GM18951 (cell line): ENCODE results near the gene FBP1.

Experiments used
- POLR2A ChIP-seq: IDR thresholded peaks from 4 replicates; pipeline ENCODE4 v1.6.1; 2011; ENCODE audit warnings: mild to moderate bottlenecking; ENCODE audit not compliant: insufficient read length, insufficient read depth; ENCODE audit errors: extremely low read depth
- in situ Hi-C: fragments of 300-500 bp; cut with MboI; formaldehyde crosslinking; loops from one replicate; pipeline ENCODE4 v1.12.0; 2022; ENCODE audit warnings: low sequenced_read_pairs, mixed read lengths, inconsistent platforms; ENCODE audit not compliant: unreplicated experiment

FBP1 gene

GRCh38 chr9:94563548-94563947, 75.8 kb downstream of the FBP1 start:
- in situ Hi-C loops = no loop called here
- TF ChIP-seq POLR2A = no peak

GRCh38 chr9:94560237-94560636, 79.1 kb downstream of the FBP1 start:
- no peak for TF ChIP-seq POLR2A
- in situ Hi-C loops = no loop called here

- TF ChIP-seq POLR2A = no peak
- in situ Hi-C loops = no loop called here
Observed at GRCh38 chr9:94557376-94557775, 81.9 kb downstream of the FBP1 start.

- no peak for TF ChIP-seq POLR2A
- in situ Hi-C loops = no loop called here
Observed at GRCh38 chr9:94554439-94555331, 84.6 kb downstream of the FBP1 start, which contains the start of gene PCAT7. TSS of gene PCAT7 (plus strand) at chr9:94555083.

GRCh38 chr9:94554078-94554438, 85.3 kb downstream of the FBP1 start:
- TF ChIP-seq POLR2A = no peak
- in situ Hi-C loops = no loop called here
